Superior temporal gyrus (tissue), 1 donor: ENCODE results near the gene CUEDC2.

Source experiments
- DNase-seq: peaks from one replicate; pipeline ENCODE4 v3.0.0-alpha.2; 2016; ENCODE audit errors: extremely low spot score

CUEDC2 gene, protein sequence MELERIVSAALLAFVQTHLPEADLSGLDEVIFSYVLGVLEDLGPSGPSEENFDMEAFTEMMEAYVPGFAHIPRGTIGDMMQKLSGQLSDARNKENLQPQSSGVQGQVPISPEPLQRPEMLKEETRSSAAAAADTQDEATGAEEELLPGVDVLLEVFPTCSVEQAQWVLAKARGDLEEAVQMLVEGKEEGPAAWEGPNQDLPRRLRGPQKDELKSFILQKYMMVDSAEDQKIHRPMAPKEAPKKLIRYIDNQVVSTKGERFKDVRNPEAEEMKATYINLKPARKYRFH

DNA sequence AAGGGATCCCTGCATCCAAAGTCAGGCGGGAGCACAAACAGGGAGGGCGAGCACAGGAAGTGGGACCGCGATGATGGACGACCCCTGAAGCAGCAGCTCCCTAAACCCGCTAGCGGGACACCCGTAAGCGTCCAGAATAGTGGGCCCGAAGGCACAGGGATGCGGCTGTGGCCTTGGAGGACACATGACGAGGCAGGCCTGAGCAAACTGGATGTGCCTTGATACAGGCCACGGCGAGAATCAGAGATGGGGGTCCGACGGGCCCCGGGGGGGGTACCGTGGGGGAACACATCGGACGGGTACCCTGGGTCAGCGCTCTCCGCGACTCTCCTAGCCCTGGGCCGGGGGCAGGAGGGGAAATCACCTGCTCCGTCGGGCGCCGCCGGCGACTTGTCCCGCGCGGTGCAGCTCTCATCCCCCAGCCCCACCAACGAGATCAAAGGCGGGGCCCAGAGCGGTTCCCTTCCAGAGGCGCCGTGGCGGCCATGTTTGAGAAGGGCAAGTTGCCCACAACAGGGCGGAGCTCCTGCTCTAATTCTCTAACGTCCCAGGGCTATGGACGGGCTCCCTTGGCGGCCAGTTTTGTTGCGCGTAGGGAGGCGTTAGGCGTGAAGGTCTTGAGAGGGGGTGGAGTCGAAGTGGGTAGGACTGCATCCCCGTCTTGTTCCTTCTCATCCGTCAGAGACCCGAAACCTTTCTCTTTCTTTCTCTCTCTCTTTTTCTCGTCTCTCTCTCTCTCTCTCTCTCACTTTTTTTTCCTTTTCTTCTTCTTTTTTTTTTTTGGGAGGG lies at the start of gene CUEDC2:
TSS of gene CUEDC2 (minus strand) at position 413 of the 789 bp plus-strand sequence. CDS start 7,386 bp downstream, outside the sequence.
- peak; percentile 99 for DNase-seq

DNA sequence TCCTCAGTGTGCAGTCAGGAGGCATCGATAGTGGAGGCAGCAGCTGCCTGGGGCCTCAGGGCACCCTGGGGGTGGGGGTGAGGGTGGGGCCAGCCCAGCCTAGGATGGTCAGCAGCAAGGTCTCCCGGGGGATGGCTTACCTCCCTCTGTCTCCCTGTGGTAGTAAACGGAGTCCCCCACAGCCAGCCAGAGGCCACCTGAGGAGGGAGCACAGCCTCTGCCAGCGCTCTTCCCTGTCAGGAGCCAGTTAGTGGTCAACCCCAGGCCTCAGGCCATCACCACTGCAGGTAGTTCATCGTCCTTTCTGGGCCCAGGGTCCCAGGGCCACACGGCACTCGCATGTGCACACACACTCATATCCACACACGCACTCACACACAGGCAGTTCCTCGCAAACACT lies 48.0 kb upstream of the CUEDC2 start:
- no peak for DNase-seq

DNA sequence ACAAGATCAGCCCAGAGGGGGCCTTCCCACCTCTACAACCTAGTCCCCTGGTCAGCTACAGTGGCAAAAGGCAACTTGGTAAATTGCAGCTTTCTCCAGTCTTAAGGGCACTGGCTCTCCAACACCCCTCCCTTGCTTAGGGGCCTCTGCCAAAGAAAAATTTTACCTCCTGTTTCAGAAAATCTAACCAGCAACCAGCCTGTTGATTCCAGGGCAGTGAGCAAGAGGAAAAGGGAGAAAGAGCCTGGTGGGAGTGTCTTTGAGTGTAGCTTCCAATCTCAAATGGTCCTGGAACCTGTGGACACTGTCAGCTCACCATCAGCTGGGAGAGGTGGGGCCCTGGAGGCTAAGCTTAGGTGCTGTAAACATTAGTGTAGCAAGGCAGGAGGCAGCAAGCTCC lies 47.3 kb upstream of the CUEDC2 start:
- no peak for DNase-seq

DNA sequence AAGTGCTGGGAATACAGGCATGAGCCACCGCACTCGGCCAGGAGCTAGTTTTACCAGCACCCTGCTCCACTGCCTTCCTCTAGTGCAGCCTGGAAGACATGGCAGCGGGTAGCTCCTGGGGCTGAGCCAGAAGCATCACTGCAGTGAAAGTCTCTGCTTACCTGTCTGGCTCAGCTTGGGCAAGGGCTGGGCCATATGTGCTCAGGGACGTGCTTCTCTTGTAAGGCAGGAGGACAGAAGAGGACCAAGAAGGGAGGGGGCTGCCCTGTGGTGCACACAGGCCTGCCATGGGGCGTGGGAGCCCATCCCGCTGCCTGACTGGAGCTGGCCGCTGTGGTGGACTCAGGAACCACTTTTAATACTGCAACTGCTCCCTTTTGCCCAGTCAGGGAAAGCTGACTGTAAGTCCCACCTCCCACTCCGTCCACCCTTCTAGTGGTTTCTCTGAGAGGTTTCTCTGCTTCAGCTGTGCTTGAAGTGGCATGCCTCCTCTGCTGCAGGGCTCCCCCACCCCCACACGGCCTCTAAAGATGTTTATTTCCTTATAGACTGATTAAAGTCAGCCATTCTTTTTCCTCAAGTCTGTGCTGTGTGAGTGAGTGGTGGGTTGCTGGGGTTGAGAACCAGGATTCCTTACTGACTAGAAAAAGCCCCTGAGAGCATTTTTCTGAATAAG lies 44.2 kb upstream of the CUEDC2 start:
- DNase-seq: no peak

DNA sequence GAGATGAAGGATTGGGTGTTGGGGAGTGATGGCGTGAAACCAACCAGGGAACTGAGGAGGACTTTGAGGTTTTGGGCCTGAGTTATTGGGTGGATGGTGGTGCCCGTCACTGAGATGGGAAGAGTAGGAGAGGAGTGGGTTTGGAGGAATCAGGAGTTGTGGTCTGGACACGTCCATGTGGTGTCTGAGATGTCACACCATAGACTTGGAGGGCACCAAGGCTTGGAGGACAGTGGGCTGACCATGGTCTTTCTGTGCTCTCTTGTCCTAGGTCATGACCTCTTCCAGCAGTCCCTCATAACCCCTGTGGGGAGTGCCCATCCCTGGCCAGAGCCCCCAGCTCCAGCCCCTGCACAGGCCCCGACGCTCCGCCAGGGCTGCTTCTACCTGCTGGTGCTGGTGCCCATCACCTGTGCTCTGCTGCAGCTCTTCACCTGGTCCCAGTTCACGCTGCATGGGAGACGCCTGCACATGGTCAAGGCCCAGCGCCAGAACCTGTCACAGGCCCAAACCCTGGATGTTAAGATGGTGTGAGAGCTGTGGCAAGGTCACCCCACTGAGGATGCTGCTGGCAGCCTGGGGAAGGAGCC lies 43.2 kb upstream of the CUEDC2 start:
- DNase-seq: no peak

DNA sequence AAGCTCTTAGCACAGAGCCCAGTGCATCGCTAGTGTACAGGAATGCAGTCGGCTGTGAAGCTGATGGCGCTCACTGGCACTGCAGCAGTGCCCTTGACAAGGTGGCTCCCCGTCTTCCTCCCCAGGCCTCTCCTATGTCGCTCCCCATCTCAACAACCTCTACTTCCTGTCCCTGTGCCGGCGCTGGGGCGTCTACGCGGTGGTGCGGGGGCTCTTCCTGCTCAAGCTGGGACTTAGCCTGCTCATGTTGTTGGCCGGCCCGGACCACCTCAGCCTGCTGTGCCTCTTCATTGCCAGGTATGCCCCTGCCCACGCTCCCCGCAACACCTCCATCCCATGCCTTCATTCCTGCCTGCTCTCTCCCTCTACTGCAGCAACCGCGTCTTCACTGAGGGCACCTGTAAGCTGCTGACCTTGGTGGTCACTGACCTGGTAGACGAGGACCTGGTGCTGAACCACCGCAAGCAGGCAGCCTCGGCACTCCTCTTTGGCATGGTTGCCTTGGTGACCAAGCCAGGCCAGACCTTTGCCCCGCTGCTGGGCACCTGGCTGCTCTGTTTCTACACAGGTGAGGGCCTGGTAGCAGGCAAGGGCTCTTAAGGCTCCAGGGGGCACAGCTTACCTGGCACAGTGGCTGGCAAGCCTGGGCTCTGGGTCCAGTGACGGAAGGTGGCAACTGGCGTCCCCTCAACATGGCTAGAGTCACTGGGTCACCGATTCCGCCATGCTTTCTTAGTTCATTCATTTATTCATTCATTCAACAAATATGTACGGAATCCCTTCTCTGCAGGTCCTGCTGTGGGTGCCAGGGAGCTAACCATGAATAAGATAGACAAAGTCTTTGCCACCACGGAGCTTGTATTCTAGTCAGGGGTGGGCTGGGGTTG lies 41.3 kb upstream of the CUEDC2 start:
- DNase-seq: no peak

DNA sequence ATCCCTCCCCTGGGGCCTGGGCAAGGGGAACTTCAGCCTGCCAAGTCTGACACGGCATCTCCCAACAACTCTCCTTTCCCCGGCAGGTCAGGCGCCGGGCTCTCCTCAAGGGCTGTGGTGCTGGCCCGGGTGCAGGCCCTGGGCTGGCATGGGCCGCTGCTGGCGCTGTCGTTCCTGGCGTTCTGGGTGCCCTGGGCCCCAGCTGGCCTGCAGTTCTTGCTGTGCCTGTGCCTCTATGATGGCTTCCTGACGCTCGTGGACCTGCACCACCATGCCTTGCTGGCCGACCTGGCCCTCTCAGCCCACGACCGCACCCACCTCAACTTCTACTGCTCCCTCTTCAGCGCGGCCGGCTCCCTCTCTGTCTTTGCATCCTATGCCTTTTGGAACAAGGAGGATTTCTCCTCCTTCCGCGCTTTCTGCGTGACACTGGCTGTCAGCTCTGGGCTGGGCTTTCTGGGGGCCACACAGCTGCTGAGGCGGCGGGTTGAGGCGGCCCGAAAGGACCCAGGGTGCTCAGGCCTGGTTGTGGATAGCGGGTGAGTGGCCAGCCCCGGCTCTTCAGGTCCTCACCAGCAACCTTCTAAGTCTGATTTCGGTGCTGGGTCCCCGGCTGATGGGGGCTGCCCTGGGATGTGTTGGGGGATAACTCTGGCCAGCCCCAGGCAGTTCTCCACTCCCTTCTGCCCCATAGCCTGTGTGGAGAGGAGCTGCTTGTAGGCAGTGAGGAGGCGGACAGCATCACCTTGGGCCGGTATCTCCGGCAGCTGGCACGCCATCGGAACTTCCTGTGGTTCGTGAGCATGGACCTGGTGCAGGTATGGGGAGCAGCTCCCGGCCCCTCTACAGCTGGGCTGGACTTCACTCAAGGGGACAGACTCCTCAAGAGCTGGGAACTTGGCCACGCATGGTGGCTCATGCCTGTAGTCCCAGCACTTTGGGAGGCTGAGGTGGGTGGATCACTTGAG lies 38.5 kb upstream of the CUEDC2 start:
- no peak for DNase-seq

DNA sequence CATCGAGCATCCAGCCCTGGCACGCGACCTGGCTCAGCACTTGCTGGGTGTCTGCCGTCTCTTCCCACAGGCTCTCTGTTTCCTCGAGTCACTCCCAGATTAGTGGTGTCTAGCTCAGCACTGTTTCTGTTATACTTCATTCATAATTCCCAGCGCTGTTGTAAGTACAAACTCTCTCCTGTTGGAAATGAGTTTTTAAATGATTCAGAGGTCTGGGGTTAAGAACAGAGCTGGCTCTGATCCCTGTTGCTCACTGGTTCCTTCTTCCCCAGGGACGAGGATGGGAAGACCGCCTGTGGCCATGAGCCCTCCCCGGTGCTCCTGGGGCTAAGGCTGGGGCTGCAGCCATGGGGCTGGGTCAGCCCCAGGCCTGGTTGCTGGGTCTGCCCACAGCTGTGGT lies 36.3 kb upstream of the CUEDC2 start:
- no peak for DNase-seq

DNA sequence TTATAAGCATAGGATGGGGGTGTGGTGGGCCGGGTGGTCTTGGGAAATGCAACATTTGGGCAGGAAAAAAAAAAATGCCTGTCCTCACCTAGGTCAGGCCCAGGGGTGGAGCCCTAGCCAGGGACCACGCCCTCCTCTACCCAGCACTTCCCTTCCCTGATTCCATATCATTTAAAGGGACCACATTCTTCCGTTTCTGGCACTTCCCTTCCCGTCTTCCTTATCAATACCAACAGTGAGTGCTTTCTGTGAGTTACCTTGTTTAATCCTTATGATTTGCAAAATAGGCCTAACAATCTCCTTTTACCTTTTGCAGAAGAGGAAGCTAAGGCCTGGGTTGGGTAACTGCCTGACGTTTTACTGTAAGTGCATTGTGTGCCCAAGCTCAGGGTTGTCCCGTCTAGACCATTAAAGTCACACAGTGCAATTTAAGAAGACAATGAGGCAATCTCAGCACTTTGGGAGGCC lies 35.6 kb upstream of the CUEDC2 start:
- DNase-seq: no peak

DNA sequence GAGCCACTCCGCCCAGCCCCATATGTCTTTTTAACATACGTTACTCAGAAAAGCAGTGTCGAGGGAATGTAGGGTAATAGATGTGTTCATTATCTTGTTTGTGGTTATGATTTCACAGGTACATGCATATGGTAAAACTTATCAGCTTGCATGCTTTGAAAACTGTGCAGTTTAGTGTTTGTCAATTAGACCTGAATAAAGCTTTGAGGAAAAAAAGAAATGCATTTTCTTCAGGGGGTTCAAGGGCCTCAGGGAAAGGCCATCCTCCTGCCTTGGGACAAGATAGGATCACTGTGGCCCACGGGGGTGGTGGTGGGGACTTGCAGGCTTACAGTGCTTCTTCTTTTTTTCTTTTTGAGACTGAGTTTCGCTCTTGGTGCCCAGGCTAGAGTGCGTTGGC lies 34.9 kb upstream of the CUEDC2 start:
- no peak for DNase-seq

DNA sequence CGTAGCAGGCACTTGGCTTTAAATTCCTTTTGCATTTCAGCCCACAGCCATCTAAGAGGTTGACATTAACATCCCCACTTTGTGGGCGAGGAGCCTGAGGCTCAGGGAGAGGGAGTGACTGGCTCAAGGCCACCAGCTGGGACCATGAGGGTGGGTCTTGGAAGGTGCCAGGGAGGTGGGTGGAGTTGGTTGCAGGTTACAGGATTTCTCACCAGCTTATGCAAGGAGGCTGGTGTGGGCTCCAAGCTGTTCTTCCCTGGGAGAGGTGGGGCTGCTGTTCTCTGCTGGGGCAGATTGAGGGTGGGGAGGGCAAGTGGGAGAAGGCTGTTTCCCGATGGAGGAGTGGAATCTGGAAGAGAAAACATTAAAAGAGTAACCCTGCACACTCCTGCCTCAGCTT lies 33.1 kb upstream of the CUEDC2 start:
- DNase-seq: no peak

DNA sequence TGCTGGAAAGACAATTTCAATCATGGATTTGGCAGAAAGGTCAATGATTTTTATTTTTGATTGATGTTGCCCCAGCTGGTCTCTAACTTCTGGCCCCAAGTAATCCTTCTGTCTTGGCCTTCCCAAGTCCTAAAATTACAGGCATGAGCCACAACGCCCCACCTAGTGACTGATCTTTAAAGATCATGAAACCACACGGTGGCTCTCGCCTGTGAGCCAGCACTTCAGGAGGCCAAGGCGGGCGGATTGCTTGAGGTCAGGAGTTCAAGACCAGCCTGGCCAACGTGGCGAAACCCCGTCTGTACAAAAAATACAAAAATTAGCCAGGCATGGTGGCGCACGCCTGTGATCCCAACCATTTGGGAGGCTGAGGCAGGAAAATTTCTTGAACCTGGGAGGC lies 31.6 kb upstream of the CUEDC2 start:
- DNase-seq: no peak

DNA sequence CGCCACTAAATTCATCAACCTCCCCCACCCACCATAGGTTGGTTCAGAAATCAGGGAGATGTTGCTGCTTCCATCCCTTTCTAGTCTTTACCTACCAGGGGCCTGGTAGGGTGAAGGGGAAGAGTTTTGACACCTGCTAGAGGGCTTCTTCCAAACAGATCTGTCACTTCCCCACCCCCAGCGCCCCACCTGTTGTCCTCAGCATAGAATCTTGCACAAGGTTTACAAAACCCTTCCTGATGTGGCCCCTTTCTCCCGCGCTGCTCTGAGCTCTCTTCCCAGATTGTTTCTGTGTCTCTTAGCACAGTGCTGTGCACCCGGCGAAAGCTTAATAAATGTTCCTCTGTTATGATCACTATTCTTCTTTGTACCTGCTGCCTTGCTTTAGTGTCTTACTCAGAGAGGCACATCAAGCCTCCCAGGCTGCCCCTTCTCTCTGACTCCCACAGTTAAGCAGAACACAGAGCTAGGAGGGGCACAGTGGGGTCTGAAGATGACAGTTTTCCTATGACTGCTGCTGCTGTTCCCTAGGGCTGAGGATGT lies 30.2 kb upstream of the CUEDC2 start:
- no peak for DNase-seq

DNA sequence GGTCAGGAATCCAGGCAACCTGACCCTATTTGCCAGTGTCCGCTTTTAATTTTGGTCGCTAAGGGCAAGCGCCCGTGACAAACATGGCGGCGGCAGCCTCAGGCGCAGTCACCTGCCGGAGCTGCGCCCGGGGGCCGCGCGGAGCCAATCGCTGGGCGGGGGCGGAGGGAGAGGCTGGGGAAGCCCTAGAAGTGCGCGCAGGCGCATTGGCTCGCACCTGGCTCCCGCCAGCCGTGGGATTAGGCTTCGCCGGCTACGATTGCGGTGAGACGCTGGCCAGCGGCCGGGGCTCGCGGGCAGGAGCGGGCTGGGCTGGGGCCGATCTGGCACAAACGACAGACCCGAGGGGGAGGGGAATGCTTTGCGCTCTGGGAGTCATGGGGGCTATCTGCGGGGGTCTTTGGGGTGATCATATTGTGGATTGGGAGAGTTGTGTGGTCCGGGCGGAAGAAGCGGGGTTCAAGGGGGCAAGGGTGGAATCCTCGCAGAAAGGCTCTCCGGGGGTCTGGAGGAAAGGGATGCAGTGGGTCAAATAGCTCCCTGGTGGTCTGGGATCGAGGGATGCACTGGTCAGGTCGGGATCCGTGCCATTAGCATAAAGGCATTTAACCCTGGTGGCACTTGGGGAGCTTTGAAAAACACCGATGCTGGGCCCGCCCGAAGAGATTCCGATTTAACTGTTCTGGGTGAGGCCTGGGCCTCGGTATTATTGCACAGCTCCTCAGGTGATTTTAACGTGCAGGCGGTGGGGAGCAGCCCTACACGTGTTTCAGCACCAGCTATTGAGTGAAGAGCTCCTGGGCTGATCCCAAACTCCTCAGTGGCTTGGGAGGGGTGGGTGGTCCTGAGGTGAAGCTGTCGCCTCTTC lies 29.0 kb upstream of the CUEDC2 start:
- peak; percentile 88 for DNase-seq

DNA sequence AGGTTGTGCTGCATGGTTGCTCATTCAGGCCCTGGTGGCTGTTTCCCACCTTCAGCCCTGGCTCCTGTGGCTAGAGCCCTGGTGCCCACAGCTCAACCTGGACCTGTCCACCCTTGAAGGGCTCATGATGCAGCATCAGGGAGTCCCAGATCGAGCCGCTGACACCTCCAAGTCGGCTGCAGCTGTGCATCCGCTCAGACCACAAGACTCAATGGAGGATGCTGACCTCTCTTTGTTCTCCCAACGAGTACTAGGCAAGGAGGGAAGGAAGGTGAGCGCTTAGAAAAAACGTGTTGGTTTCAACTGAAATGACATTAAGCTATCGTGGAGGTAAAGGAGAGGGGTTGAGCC lies 28.4 kb upstream of the CUEDC2 start:
- no peak for DNase-seq

DNA sequence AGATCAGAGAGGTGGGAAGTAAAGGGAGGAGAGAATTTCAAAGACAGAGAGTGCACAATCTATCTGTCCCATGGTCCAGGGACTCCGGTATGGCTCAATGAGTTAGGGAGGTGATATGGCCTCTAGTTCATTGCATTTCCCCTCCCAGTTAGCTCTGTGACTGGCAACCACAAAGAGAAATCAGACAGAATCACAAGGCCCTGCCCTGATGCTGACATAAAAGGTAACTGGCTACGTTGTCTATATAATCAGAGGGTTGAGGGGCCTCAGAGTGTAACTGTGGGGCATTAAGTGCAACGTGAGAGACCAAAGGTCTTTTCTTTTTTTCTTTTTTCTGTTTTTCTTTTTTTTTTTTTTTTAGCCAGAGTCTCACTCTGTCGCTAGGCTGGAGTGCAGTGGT lies 26.3 kb upstream of the CUEDC2 start:
- DNase-seq: no peak

DNA sequence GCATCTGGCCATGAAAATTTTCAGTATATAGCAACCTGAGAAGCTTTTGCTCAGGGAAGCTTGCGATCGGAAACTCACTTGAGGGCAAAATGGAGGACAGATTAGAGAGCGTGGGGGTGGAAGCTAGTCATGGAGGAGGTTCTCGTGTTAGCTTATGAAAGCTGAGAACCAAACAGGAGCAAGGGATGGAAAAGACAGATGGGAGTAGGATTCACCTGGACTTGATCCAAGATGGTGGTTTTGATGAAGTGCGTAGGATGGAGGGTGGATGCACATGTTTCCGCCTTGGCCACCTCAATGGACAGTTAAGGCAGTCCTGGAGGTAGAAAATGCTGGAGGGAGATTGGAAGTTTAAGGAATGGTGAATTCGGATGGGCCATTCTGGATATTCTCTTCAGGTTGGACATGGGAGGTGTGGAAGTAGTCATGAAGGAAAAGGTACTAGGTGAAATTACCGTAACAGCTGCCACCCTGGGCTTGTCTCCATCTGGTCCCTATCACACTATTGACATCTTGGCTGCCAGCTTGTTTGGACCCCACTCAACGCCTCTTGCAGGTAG lies 25.3 kb upstream of the CUEDC2 start:
- peak; percentile 26 for DNase-seq

DNA sequence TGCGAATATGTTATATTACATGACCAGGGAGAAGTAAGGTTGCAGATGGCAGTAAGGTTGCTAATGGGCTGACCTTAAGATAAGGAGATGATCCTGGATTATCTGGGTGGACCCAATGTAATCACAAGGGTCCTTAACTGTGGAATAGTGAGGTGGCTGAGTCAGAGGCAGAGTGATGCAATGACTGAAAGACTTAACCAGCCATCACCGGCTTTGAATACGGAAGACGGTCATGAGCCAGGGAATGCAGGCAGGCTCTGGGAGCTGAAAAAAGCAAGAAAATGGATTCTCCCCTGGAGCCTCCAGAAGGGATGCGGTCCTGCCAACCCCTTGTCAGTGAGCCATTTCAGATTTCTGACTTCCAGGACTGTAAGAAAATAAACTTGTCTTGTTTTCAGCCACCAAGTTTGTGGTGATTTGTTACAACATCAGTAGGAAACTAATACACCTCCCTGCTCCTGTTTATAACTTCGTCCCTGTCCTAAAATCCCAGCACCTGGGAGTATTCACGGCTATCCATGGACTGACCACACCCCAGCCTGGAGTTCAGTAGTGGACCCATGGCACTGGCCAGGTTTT lies 23.6 kb upstream of the CUEDC2 start:
- DNase-seq: no peak
